PC-9 (cell line): ENCODE data around the gene HES2.

Experiments used
- CTCF ChIP-seq: fragments of 200-600 bp; sonication (generic); conservative IDR thresholded peaks from 2 replicates; pipeline ENCODE4 v1.6.1; 2017; ENCODE audit warnings: mixed run types, antibody characterized with exemption, mild to moderate bottlenecking, moderate library complexity
- EZH2 ChIP-seq: fragments of 200-600 bp; sonication (generic); IDR thresholded peaks from 2 replicates; pipeline ENCODE4 v1.8.0; 2017; ENCODE audit warnings: antibody characterized with exemption, low read depth

- TF ChIP-seq CTCF (no peak), EZH2 (no peak)
These were observed 1.5 kb upstream of the HES2 start for GRCh38 chr1:6421266-6421665.
